D721Med (cell line): ENCODE data around the gene ERBB2.

Experiments
- DNase-seq: peaks from one replicate; pipeline ENCODE4 v3.0.0; 2011; ENCODE audit warnings: low spot score; ENCODE audit not compliant: insufficient read length
- FAIRE-seq: peaks from 2 replicates; lab custom pipeline; 2011; peaks lifted over from hg19 to GRCh38; lab: Jason Lieb, UNC
- TF ChIP-seq, protein P1 (sequence below): IDR thresholded peaks from 2 replicates; pipeline ENCODE4 v1.5.1; 2012; ENCODE audit warnings: mild to moderate bottlenecking, control low read depth; ENCODE audit not compliant: insufficient read depth; ENCODE audit errors: missing control alignments

ERBB2 gene

DNA sequence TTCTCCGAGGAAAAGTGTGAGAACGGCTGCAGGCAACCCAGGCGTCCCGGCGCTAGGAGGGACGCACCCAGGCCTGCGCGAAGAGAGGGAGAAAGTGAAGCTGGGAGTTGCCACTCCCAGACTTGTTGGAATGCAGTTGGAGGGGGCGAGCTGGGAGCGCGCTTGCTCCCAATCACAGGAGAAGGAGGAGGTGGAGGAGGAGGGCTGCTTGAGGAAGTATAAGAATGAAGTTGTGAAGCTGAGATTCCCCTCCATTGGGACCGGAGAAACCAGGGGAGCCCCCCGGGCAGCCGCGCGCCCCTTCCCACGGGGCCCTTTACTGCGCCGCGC is at the start of gene ERBB2:
TSS of gene ERBB2 (plus strand) at position 247 of the 330 bp plus-strand sequence. CDS start 175 bp downstream, outside the sequence.
- TF ChIP-seq, protein P1, sequence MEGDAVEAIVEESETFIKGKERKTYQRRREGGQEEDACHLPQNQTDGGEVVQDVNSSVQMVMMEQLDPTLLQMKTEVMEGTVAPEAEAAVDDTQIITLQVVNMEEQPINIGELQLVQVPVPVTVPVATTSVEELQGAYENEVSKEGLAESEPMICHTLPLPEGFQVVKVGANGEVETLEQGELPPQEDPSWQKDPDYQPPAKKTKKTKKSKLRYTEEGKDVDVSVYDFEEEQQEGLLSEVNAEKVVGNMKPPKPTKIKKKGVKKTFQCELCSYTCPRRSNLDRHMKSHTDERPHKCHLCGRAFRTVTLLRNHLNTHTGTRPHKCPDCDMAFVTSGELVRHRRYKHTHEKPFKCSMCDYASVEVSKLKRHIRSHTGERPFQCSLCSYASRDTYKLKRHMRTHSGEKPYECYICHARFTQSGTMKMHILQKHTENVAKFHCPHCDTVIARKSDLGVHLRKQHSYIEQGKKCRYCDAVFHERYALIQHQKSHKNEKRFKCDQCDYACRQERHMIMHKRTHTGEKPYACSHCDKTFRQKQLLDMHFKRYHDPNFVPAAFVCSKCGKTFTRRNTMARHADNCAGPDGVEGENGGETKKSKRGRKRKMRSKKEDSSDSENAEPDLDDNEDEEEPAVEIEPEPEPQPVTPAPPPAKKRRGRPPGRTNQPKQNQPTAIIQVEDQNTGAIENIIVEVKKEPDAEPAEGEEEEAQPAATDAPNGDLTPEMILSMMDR: no peak
- no peak for DNase-seq
- FAIRE-seq: no peak

DNA sequence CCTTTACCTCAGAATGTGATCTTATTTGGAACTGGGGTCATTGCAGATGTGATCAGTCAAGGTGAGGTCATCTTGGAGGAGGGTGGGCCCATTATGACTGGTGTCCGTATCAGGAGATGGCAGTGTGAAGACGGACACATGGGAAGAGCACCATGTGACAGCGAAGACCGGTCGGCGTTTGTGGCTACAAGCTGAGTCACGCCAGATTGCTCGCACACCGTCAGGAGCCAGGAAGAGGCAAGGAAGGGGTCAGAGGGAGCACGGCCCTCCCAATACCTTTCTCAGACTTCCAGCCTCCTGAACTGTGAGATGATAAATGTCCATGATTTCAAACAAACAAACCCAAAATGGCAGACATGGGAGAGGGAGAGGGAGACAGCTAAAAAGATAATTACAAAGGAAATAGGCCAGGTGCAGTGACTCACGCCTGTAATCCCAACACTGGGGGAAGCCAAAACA is 49.7 kb upstream of the ERBB2 start:
- FAIRE-seq: no peak
- no peak for DNase-seq
- TF ChIP-seq, protein P1: no peak

DNA sequence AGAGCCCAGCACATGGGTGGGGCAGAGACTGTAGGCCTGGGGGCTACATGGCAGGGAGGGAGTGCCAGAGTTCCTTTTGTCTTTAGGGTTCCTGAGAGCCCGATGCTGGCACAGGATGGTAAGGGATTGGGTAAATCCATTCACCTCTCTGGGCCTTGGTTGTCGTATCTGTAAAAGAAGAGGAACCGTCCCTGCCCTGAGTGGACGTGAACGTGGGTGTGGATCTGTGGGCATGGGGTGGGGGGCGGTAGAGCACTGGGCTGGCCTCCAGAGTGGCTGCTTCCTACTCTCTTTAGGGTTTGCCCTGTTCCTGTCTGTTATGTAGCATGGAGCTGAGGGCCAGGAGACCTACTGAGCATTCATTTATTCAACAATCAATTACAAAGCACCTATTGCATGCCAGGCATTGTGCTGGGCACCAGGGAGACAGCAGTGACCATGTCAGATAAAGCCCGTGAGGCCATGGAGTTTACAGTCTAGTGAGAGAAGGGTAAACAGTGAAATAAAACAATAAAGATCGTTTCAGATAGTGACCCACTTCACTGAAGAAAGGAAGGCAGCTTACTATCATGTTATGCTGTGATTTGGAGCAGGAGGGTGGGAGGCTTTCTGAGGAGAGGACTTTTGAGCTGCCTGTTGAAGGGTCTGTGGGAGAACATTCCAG is 47.8 kb upstream of the ERBB2 start:
- TF ChIP-seq, protein P1: no peak
- FAIRE-seq (no peak), DNase-seq (no peak)

DNA sequence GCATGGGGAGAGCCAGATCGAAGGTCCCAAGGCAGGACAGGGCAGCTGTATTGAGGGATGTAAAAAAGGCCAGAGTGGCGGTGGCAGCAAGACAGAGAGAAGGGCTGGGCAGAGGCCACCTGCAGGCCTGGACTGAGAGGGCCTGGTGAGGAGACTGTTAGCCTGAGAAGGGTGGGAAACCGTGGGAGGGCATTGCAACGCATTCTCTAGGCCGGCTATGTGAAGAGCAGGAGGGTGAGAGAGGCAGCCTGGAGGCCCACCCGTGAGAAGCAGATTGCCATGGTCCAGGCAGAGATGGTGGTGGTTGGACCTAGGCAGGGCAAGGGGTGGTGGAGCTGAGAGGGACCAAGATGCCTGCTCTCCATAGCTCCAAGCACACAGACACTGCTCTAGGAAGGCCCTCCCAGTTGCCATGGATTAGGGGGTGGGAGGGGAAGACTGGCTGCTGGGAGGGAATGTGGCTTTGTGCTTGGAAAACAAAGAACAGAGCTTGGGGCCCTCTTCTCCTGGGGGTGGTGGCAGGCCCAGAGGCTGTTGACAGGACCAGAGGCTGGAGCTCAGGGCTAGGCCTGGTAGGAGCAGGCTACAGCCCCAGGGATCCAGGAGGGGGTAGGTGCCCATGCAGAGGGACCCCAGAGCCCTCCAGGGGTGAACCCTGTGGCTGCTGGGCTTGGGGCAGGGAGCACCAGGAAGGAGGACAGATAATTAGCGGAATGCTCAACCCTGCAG is 47.1 kb upstream of the ERBB2 start:
- DNase-seq (no peak), FAIRE-seq (no peak)
- TF ChIP-seq, protein P1: no peak

DNA sequence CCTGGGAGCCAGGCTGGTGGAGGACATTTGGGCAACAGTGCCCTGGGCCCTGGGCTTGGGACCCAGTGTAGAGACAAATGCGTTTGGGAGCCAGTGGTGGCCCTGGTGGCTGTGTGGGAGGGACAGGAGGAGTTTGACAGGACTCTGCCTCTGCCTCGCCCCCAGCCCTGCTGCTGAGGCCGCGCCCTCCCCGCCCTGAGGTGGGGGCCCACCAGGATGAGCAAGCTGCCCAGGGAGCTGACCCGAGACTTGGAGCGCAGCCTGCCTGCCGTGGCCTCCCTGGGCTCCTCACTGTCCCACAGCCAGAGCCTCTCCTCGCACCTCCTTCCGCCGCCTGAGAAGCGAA is 46.6 kb upstream of the ERBB2 start:
- no peak for FAIRE-seq
- no peak for DNase-seq

DNA sequence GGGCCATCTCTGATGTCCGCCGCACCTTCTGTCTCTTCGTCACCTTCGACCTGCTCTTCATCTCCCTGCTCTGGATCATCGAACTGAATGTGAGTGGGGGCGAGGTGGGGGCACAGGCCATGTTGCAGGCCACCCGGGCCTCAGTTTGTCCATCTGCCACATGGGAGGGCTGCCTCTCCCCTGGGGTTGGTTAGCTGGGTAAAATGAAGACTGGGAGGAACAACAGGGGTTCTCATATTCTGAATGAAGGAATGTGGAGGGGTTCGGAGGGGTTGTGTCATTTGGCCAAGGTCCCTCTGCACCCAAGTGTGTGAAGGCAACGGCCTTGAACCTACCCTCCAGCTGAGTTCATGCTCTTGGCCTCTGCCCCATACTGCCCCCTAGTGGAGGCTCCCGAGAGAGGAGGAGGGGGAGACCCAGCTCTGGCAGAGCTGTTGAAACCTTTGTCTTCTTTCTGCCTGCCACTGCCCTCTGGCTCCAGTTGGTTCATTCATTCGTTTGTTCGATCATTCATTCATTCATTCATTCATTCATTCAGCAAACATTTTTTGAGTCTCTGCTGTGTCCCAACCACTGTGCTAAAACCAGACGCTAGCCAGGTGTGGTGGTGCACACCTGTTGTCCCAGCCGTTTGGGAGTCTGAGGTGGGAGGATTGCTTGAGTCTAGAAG is 46.1 kb upstream of the ERBB2 start:
- TF ChIP-seq, protein P1: peak; percentile 87
- peak; percentile 93 for DNase-seq
- FAIRE-seq: no peak

More for the DNA sequence above, 46.6 kb upstream of the ERBB2 start:
- TF ChIP-seq, protein P1: no peak

DNA sequence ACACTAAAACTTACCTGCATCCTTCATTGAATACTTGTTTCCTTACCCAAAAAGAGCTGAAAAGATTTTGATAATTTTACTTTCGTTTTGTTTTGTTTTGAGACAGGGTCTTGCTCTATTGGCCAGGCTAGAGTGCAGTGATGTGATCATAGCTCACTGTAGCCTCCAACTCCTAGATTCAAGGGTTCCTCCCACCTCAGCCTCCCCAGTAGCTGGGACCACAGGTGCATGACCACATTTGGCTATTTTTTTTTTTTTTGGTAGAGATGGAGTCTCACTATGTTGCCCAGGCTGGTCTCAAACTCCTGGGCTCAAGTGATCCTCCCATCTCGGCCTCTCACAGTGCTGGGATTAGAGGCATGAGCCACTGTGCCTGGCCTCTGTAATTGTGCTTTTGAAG is 44.8 kb upstream of the ERBB2 start:
- TF ChIP-seq, protein P1: no peak
- FAIRE-seq: no peak

More for the DNA sequence above, 44.8 kb upstream of the ERBB2 start:
- no peak for DNase-seq
